MCF 10A (cell line): ENCODE data around the gene MKRN2. TPM values are rescaled to one million over a fixed set of nuclear protein-coding genes. Genes with fewer than 3 reads are reported as not detected.
A peak's percentile ranks its signal among the peaks of the same experiment; 100 is the strongest.

ENCODE experiments used
- BruUV-seq: library from RNA; stranded (reverse); fragments of 400-500 nt; replicated peaks from 2 replicates; lab custom pipeline; 2021; lab: Mats Ljungman, UMichigan
- CTCF ChIA-PET: fragments of 300-600 bp; sonication (Branson Sonifier 250); formaldehyde crosslinking; extraction: SDS; loops from one replicate; lab custom pipeline; 2021; ENCODE audit warnings: antibody characterized with exemption, inconsistent platforms; lab: Yijun Ruan, JAX
- POLR2A ChIA-PET: fragments of 300-600, 350-650 bp; sonication (Branson Sonifier 250); formaldehyde crosslinking; extraction: SDS; loops from one replicate; lab custom pipeline; 2020; ENCODE audit warnings: antibody characterized with exemption, inconsistent platforms; lab: Yijun Ruan, JAX
- DNase-seq: peaks from one replicate; pipeline ENCODE4 v3.0.0-alpha.2; 2018; ENCODE audit not compliant: unreplicated experiment
- H3K27ac Mint-ChIP-seq: one replicate; pipeline ENCODE4 v1.8.0; 2022; ENCODE audit warnings: mild to moderate bottlenecking, low read depth, mixed read lengths; ENCODE audit not compliant: unreplicated experiment
- H3K27me3 Mint-ChIP-seq: one replicate; pipeline ENCODE4 v1.8.0; 2022; ENCODE audit warnings: mixed read lengths; ENCODE audit not compliant: insufficient read depth, unreplicated experiment
- H3K36me3 Mint-ChIP-seq: one replicate; pipeline ENCODE4 v1.8.0; 2022; ENCODE audit warnings: mild to moderate bottlenecking, moderate library complexity, mixed read lengths; ENCODE audit not compliant: insufficient read depth, unreplicated experiment
- H3K4me1 Mint-ChIP-seq: one replicate; pipeline ENCODE4 v1.8.0; 2022; ENCODE audit warnings: mixed read lengths; ENCODE audit not compliant: insufficient read depth, unreplicated experiment
- H3K4me3 Mint-ChIP-seq: one replicate; pipeline ENCODE4 v1.8.0; 2022; ENCODE audit warnings: mild to moderate bottlenecking, moderate library complexity, mixed read lengths; ENCODE audit not compliant: unreplicated experiment
- H3K9me3 Mint-ChIP-seq: one replicate; pipeline ENCODE4 v1.8.0; 2022; ENCODE audit warnings: mixed read lengths; ENCODE audit not compliant: unreplicated experiment
- intact Hi-C: fragments of 100-400 bp; cut with micrococcal nuclease; formaldehyde crosslinking; loops from 2 replicates; pipeline ENCODE4 v1.14.1; 2022
- total RNA-seq: library from RNA; stranded (reverse); gene quantifications from 2 replicates; pipeline ENCODE4 v1.2.3, GENCODE V29; 2022
- TF ChIP-seq, protein P1 (sequence below): fragments of 200-600 bp; IDR thresholded peaks from one replicate; pipeline ENCODE4 v1.8.0; 2022; ENCODE audit warnings: antibody characterized with exemption, mild to moderate bottlenecking; ENCODE audit not compliant: unreplicated experiment

Gene MKRN2
- total RNA-seq, 1 experiment from 2014 or later, result 25.6 TPM

DNA sequence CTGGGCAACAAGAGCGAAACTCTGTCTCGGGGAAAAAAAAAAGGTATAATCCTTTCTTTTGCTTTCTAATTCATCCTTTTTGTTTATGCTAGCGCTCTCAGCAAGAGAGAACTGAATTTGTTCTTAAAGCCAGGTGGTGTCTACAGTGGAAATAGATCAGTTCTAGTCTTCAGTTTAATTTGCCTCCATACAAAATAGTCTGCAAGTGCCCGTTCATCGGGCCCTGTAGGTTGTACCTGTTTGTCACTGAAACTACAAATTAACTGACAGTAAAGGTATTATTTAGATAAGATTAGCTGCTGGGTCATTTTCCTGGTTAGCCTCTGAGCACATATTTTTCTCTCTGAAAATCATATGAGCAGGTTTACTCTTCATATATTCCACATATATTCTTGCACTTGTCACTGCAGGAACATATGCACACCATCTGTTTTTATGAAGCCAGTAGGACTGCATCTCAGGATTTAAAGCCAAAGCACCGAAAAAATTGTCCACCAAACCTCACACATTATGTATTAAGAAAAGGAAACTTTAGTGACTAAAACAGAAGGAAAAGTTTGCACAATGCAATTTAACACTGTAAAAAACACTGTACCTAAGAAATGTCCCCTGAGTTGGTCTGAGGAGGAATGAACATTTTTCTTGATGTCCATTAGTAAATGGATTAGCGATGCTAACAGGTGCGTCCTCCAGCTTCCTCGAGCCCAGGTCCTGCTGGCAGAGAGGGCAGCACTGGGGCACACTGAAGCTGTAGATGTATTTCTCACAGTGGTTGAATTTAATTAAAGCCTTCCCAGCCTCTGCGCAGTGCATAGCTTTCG lies 12.0 kb upstream of the MKRN2 start:
- ChIA-PET POLR2A (interaction anchor here (0.5 to 5.1 kb wide), 15 partner anchors 11 to 296 kb away, joined by 3 to 77 read pairs (median 5); partner anchors contain the start of genes MKRN2, RAF1, RPL32 and TSEN2), CTCF (interaction anchor here (0.7 to 2.1 kb wide), 6 partner anchors 9 to 410 kb away, joined by 3 to 11 read pairs (median 6); no protein-coding TSS in a partner anchor)
- BruUV-seq, result no TSS peak
- no peaks in the 10 kb centered on the region for H3K9me3 Mint-ChIP-seq
- intact Hi-C loops, result no loop called here
- H3K4me3 Mint-ChIP-seq, result peak overlapping the region; percentile 73
- H3K36me3 Mint-ChIP-seq, result peaks cover 32% of the 10 kb centered on the region
- H3K27me3 Mint-ChIP-seq, result no peaks in the 10 kb centered on the region
- TF ChIP-seq, protein P1, sequence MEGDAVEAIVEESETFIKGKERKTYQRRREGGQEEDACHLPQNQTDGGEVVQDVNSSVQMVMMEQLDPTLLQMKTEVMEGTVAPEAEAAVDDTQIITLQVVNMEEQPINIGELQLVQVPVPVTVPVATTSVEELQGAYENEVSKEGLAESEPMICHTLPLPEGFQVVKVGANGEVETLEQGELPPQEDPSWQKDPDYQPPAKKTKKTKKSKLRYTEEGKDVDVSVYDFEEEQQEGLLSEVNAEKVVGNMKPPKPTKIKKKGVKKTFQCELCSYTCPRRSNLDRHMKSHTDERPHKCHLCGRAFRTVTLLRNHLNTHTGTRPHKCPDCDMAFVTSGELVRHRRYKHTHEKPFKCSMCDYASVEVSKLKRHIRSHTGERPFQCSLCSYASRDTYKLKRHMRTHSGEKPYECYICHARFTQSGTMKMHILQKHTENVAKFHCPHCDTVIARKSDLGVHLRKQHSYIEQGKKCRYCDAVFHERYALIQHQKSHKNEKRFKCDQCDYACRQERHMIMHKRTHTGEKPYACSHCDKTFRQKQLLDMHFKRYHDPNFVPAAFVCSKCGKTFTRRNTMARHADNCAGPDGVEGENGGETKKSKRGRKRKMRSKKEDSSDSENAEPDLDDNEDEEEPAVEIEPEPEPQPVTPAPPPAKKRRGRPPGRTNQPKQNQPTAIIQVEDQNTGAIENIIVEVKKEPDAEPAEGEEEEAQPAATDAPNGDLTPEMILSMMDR, result no peak
- peaks cover 7% of the 10 kb centered on the region for H3K4me1 Mint-ChIP-seq
- DNase-seq, result no peak
- peak overlapping the region; percentile 64 for H3K27ac Mint-ChIP-seq

- no peaks in the 10 kb centered on the region for H3K9me3 Mint-ChIP-seq
- peak within 1 kb of the TSS; percentile 73 for H3K4me3 Mint-ChIP-seq
- no TSS peak for BruUV-seq
- peak within 1 kb of the TSS; percentile 64 for H3K27ac Mint-ChIP-seq
- H3K36me3 Mint-ChIP-seq, result peaks cover 27% of the 10 kb centered on the region
- POLR2A ChIA-PET, result interaction anchor here (0.9 to 5.1 kb wide), 15 partner anchors 11 to 350 kb away, joined by 3 to 77 read pairs (median 5); partner anchors contain the start of genes MKRN2, RAF1, RPL32 and TSEN2
- CTCF ChIA-PET, result interaction anchor here (0.6 to 2.1 kb wide), 11 partner anchors 8 to 410 kb away, joined by 3 to 11 read pairs (median 3); no protein-coding TSS in a partner anchor
- peak; percentile 86 for DNase-seq
- TF ChIP-seq, protein P1, result no peak
- H3K27me3 Mint-ChIP-seq, result no peaks in the 10 kb centered on the region
- intact Hi-C loops, result no loop called here
- H3K4me1 Mint-ChIP-seq, result peaks cover 7% of the 10 kb centered on the region
Observed at GRCh38 chr3:12545473-12545791, 11.5 kb upstream of the MKRN2 start, which contains the start of gene MKRN2OS. Gene MKRN2OS, minus strand, starts transcription at chr3:12545499. Its CDS starts 35 bp downstream, at chr3:12545464.

DNA sequence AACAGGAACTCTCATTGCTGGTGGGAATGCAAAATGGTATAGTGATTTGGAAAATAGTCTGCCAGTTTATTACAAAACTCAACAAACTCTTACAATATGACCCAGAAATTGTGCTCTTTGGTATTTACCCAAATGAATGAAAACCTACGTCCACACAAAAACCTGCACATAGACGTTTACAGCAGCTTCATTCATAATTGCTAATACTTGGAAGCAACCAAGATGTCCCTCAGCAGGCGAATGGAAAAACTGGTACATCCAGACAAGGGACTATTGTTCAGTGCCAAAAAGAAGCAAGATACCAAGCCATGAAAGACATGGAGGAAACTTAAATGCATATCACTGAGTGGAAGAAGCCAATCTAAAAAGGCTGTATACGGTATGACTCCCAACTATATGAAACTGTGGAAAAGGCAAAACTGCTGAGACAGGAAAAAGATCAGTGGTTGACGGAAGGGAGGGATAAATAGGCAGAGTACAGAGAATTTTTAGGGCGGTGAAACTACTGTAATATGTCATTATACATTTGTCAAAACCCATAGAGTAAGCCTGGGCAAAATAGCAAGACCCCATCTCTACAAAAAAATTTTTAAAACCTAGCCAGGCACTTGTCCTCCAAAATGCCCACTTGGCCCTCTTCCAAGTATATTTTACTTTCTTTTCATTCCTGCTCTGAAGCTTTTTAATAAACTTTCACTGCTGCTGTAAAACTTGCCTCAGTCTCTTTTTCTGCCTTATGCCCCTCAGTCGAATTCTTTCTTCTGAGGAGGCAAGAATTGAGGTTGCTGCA lies 6.7 kb upstream of the MKRN2 start:
- TF ChIP-seq, protein P1, result no peak
- CTCF ChIA-PET, result no interaction called here
- POLR2A ChIA-PET, result no interaction called here
- H3K36me3 Mint-ChIP-seq, result peaks cover 6% of the 10 kb centered on the region
- BruUV-seq, result no TSS peak
- peaks cover 13% of the 10 kb centered on the region for H3K4me1 Mint-ChIP-seq
- H3K9me3 Mint-ChIP-seq, result no peaks in the 10 kb centered on the region
- no peaks in the 10 kb centered on the region for H3K27me3 Mint-ChIP-seq
- no peak for DNase-seq
- H3K27ac Mint-ChIP-seq, result no peak overlapping the region
- intact Hi-C loops, result no loop called here
- H3K4me3 Mint-ChIP-seq, result no peak overlapping the region
